DMS53 (cell line): Measurements from ENCODE around the gene SNRNP25.

Experiments
- DNase-seq: peaks from one replicate; lab custom pipeline; 2025; lab: John Stamatoyannopoulos, UW

The SNRNP25 gene

DNA sequence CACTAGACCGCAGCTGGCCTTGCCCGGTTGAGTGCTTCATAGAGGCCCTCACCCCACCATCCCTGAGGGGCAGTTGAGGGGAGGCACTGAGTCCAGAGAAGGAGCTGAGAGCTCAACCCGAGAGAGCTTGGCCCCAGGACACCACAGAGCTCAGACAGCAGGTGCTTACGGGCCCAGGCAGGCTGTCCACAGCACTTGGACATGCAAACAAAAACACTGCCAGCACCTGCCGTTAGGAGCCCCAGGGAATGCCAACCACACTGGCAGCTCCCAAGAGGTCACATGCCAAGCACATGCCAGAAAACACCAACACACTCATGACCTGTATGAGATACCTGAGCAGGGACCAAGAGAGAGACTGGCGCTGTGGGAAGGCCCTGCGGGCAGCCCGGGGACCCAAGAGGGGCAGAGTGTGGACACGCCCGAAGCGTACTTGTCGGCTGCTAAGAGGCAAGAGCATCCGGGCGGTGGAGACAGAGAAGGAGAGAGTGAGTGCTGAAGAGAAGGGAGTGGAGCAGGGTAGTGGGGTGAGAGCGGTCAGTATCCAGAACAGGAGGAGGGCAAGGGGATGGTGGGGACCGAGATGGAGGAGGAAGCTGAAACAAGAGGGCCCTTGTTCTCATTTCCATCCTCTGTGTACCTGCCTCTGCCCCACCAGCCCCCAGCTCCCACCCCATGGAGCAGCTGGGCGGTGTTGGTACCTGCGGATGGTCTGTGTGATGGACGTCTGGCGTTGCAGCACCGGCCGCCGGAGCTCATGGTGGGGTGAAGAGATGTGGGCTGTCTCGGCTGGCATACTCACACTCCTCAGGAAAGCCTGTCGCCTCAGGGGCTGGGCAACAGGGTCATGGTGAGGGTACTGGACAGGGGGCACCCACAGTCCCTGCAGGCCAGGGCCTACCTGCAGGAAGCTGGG, 10.6 kb downstream of the SNRNP25 start:
- DNase-seq: peak; percentile 69

DNA sequence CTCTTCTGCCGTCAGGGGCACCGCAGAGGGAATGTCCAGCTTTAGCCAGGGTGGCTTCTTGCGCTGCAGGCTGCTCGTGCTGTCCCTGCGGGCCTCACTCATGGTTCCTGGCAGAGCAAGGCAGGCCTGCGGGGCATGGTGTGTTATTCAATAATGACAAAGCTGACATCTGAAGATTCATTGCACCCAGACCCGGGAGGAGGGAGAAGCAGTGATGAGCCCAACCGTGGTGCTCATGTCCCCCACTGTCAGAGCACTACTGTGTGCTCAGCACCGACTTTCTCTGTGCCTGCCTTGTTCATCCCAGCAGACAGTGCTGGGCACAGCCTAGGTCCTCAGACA, 11.3 kb downstream of the SNRNP25 start:
- no peak for DNase-seq

- DNase-seq: peak; percentile 86
Measured at GRCh38 chr16:65745-66144, 12.1 kb downstream of the SNRNP25 start.

DNA sequence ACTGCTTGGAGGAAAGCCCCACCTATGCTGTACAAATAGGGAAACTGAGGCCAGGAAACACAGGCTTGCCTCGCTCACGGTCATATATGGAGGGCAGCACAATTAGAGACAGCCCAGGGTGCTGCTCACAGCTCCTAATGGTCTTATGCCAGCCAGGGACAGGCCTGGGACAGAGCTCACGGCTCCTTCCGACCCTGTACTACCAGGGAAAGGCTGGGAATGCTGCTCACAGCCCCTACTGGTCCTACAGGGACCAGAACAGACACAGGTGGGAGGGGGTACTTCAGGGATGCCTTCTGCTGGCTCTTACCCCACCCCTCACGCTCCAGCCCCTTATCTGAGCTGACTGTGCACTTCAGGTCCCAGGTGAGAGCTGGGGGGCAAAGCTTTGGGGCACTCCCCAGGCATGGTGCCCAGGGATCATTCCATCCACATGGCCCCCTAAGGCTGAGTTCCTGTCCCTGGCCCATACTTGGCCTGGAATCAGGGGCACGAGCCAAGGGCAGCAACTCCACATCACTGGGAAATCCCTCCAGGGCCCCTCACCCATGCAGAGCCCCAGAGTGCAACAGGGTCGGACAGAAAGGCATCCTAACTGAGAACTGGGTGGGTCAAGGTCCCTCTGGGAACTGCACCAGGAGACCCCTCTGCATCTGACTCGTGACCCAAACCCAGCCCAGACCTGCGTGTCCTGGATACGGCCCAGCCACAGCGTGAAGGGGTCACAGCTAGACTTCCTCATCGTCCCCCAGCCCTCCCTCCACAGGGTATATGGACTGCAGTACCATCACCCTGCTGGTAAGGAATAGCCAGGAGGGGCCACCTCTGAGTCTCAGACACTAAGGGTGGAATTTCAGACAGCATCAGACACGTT, 12.9 kb downstream of the SNRNP25 start:
- DNase-seq: no peak

DNA sequence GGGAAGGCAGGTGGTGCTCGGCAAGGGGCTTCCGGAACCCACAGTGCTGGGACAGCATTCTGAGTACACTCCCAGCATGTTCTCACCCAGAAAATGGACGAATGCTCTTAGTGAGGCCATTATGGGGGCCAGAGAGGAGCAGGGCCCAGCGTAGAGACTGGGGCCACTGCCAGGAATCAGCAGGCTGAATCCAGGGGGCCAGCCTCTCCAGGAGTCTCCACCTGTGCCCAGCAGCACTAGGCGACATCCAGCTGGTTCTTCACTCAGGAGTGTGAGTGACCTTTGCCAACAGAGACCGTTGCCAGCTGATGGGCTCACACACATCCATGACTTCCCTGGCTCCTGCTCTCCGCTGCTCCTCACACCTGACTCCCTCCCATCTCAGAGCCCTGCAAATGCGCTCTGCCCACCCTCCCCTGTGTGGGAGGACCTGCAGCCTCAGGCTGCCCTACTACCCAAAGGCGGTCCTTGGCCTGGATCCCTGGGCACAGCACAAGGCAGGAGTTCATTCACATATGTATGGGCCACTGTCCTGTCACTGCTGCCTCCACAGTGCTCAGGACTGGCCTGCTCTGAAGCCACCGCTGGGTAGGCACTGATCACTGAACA, 13.7 kb downstream of the SNRNP25 start:
- no peak for DNase-seq

GRCh38 chr16:67884-68789, 14.5 kb downstream of the SNRNP25 start:
- DNase-seq: no peak

- DNase-seq: no peak
Measured at GRCh38 chr16:69181-69580, 15.6 kb downstream of the SNRNP25 start.

DNA sequence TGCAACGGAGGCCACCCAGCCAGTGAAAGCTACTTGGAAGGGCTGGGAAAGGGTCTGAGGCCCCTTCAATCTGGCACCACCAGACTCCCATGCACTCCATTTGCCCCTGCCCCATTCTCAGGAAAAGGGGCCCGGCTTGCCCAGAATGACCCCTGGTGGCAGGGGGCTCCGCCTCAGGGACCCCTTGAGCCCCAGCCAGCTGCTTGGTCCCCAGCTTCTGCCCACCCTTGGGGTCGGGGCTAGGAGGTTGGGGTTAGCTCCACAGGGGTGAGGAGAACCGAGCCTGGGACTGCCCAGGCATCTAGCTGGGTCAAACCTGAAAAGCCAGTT, 17.5 kb downstream of the SNRNP25 start:
- no peak for DNase-seq

DNA sequence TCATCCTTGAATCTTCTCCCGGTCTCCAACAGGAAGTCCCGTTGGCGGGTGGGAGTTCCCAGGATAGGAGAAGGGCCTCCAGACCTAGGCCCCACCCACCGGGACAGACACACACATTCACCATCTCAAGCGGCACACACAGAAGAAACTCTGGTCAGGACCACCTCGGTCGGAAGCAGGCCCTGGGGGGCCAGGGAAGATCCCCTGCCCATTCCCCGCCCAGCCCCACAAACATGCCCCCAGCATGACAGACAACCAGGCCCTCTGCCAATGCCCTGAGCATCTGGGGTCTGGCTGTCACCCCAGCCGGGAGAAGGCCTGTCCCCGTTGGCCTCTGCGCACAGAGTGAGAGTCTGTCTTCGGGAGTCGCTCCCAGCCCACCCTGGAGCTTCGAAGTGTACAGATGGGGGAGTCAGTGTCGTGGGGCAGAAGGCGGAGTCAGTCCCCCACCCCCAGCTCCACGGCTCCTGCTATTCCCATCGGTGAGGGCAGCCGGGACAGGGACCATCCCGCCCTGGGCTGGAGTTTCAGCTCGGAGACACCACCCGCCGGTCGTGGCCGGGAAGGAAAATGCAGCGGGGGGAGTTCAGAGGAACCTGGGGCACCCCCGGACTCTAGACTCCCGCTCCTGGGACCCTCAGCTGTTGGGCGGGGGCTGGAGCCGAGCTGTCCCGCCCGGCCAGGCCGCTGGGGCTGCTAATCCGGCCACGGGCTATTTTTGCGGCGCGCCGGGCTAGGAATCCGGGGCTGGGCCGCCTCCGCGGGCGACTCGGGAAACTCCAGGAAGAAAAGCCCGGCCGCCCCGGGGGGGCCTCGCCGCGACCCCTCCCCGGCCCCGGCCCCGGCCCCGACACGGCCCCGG, 18.1 kb downstream of the SNRNP25 start:
- peak; percentile 96 for DNase-seq

DNA sequence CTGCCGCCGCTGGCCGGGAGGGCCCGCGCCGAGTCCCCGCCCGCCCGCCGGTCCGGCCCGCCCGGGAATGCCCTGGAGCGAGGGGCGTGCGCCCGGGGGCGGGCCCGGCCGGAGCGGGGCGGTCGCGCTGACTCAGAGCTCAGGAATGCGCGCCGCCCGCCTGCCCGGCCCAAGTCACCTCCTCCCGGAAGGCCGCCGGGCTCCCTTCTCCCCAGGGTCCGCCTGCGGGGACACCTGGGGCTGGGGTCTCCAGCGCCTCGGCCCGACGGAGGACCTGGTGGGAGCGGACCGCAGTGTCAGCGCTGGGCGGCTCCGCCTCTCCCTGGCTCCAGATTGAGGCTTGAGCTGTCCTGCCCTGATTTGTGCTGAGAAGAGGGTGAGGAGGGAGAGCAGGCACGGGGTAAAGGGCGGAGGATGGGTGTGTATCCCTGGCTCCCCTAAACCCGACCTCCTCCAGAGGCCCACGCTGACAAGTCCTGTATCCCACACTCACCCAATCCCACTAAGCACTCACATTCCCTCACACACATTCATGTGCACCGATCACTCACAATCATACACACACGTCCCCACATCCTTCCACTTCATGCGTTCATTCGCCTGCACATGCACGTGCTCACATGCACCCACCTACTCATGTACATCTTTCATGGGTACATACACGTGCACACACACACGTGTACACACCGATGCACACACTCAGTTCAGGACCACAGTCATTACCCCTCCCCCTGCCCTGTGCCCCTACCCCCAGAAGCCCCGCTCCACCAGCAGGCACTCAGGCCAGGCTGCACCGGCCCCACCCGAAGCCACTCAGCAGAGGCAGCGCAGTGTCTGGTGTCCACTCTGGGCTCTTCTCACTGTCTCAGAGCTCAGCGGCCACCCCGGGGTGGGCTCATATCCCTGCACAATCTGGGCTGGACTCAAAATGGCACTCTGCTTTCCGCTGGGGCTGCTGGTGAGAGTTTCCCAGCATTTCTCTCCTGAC, 19.2 kb downstream of the SNRNP25 start, which contains the start of gene RHBDF1:
TSS of gene RHBDF1 (minus strand) at position 71 of the 988 bp plus-strand sequence. CDS start 7,616 bp downstream, outside the sequence.
- DNase-seq: peak; percentile 69

DNA sequence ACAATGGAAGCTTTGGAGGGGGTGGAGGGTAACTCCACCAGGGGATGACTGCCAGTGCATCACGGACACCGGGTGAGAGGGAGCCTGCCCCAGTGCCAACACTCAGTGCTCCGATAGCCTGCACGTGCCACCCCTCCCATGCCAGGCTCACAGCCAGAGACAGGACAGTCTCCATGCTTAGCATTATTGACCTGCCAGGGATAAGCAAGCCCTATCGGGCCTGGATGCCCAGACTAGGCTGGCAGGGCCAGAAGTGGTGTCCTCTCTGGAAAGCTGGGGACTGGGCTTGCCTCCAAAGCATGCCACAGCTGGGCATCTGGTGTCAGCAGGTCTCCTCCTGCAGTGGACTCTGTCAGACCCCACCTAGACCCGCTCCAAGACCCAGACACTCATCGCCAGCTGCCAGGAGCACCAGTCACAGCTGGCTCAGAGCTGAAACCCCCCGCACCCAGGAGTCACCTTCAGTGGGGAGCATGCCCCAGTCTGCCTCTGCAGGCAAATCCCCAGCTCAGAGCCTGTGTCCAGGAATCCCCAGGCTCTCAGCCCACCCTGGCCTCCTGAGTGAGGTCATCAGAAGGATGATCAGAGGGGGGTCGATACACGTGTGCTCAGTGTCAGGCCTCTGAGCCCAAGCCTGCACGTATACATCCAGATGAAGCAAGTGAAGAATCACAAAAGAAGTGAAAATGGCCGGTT, 20.6 kb downstream of the SNRNP25 start:
- no peak for DNase-seq

DNA sequence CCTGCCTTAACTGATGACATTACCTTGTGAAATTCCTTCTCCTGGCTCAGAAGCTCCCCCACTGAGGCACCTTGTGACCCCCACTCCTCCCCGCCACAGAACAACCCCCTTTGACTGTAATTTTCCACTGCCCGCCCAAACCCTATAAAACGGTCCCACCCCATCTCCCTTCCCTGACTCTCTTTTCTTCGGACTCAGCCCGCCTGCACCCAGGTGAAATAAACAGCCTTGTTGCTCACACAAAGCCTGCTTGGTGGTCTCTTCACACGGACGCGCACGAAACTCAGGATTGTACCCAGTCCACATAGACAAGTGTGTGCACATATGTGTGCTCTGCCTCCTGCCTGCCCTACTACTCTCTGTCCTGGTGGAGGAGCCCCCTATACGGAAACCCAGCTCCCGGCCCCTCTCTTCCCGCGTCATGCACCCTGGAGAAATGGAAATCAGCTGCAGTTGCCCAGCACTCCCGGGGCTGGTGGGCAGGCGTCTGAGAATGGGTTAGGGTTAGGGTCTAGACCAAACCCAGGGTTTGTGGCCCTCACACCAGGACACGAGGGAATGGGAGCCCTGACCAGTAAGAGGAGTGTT, 21.2 kb downstream of the SNRNP25 start:
- DNase-seq: no peak

DNA sequence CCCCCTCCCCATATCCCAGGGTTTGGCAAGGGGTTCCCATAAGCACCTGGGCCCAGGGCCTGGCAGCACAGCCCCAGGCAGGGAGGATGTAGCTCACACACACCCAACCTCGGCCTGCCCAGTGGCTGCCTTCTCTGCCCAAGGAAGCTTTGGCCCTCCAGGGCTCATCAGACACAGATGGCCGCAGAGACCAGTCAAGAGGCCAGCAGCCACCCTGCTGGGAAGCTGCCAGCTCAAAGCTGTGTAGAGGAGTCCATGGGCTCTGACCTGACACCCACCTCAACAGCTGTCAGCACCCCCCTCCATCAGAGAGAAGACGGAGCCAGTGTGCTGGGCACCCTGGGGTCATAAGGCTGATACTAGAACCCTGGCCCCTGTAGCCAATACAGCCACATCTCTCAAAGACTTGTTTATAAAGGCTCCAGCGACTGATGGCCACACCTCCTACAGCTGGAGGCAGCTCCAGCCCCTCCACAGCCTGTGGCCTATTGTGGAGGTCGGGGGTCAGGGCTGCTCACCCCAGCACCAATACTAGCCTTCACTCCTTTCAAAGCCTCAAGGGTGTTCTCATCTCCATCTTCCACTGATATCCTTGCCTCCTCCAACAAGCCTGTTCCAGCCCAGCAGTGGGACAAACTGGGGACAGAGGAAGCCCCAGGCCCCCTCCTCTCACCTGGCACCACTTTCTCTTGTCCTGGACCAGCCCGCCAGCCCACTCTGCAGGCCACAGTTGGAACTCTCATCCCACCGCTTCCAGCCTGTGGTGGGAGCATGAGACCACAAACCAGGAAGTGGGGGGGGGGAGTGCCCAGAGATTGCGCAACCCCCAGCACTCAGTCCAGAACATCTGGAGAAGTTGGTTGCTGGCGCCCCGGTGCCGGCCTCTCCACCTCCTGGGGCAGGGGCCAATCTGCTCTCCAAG, 22.2 kb downstream of the SNRNP25 start:
- peak; percentile 36 for DNase-seq

DNA sequence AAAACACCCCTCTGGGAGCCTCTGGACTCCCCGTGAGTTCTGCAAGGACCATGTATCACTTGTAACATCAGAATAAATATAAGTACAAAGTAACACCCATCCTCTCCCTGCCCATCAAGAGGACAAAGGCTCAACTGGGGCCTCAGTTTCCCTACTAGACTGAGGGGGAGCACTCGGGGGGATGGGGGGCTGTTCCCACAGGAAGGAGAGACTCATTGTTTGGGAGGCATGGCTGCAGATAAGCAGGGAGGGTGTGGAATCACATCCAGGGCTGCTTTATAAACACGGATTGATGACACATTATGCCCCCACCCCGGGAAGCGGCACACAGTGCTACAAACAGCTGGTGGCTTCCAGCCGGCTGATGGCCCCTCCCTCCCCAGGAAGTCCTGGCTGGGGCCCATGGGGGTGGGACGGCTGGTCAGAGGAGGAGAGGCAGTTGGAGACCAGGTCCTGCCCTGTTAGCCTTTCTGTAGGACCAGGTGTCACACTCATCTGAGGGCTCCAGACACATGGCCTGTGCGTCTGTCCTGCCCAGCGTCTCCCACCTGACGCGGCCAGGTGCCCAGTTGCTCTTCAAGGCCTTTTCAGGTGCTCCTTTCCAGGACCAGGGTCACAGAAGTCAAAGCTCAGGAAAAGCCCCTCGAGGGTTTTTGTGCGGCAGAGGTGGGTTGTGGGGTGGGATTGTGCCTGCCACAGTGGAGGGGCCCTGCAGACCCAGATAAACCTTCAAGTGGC, 23.1 kb downstream of the SNRNP25 start:
- DNase-seq: peak; percentile 84

DNA sequence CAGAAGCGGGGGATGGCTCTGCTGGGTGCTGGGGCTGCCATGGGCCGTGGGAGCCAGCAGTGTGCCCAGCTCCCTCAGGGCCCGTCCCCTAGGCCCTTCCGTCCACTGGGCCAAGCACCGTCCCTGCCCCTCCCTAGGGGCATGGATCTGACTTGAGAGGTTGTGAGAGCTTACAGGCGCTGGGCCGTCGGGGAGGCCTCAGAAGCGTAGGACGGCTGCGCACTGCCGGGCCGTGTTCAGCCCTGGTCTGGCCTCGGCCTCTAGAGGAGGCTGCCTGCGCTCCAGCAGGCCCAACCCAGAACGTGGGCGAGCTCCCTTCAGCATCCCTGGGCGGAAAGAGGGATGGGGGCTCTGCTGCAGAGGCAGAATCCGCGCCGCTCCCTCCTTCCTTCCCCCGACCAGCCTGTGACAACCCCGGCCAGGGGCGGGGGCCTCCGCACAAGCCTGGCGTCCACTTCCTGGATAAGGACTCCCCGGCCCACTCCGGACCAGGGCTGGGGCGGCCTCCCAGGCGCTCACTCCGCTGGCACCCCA, 23.7 kb downstream of the SNRNP25 start:
- DNase-seq: peak; percentile 87

DNA sequence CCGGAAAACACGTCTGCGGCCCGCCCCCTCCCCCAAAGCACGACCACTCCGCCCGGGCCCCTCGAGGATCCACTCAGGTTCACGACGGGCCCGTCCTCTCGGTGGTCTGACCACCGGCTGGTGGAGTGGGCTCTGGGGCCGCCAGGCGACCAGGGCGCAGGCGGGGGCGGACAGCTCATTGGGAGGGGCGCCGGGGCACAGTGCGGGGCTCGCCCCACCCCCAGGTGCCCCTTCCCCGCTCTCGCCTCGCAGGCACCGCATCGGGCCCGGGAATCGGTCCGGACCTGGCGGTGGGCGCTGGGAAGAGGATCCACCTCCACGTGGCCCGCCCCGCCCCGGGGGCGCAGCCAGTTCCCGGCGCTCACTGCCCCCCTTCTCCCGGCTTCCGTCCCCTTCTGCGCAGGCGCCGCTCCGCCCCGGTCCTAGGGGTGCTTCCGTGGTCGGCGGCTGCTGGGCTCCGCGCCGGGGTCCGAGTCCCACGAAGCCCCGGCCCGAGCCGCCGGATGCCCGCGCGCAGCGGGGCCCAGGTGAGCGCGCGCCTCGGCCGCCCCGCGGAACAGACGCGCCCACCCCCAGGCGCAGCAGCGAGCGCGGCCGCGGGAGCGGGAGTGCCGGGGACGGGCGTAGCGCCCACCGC, 24.3 kb downstream of the SNRNP25 start, which contains the start of gene MPG:
TSS of gene MPG (plus strand) at position 419 of the 637 bp plus-strand sequence. CDS start at position 504, 85 bp downstream.
- DNase-seq: peak; percentile 84
